GOT3 (cell line): ENCODE data around the gene ABHD5.
A peak's percentile ranks its signal among the peaks of the same experiment; 100 is the strongest.

ENCODE experiments used
- DNase-seq: peaks from one replicate; lab custom pipeline; 2025; ENCODE audit warnings: mixed read lengths; lab: John Stamatoyannopoulos, UW

ABHD5 gene

GRCh38 chr3:43755516-43756200 is 64.9 kb downstream of the ABHD5 start:
- no peak for DNase-seq

GRCh38 chr3:43757666-43758321 is 67.1 kb downstream of the ABHD5 start:
- DNase-seq = no peak

- no peak for DNase-seq
Measured at GRCh38 chr3:43758592-43759225, 68.0 kb downstream of the ABHD5 start.

- DNase-seq = no peak
Measured at GRCh38 chr3:43759297-43759782, 68.6 kb downstream of the ABHD5 start.

- DNase-seq = no peak
Measured at GRCh38 chr3:43759938-43760337, 69.2 kb downstream of the ABHD5 start.

- no peak for DNase-seq
Measured at GRCh38 chr3:43760938-43761337, 70.2 kb downstream of the ABHD5 start.

- DNase-seq = no peak
Measured at GRCh38 chr3:43762451-43762850, 71.7 kb downstream of the ABHD5 start.

- no peak for DNase-seq
Measured at GRCh38 chr3:43764056-43764455, 73.3 kb downstream of the ABHD5 start.

GRCh38 chr3:43764471-43764870 is 73.7 kb downstream of the ABHD5 start:
- DNase-seq = no peak

- DNase-seq = no peak
Measured at GRCh38 chr3:43765521-43765971, 74.8 kb downstream of the ABHD5 start.

GRCh38 chr3:43766672-43767465 is 76.1 kb downstream of the ABHD5 start:
- no peak for DNase-seq

- DNase-seq = peak; percentile 9
Measured at GRCh38 chr3:43768381-43768973, 77.7 kb downstream of the ABHD5 start.

GRCh38 chr3:43769097-43769884 is 78.6 kb downstream of the ABHD5 start:
- DNase-seq = peak; percentile 97

- no peak for DNase-seq
Measured at GRCh38 chr3:43769885-43770425, 79.2 kb downstream of the ABHD5 start.

- DNase-seq = no peak
Measured at GRCh38 chr3:43770426-43771103, 79.8 kb downstream of the ABHD5 start.

GRCh38 chr3:43771610-43772009 is 80.9 kb downstream of the ABHD5 start:
- no peak for DNase-seq

GRCh38 chr3:43773273-43774094 is 82.7 kb downstream of the ABHD5 start:
- DNase-seq = no peak

- no peak for DNase-seq
Measured at GRCh38 chr3:43774799-43775198, 84.1 kb downstream of the ABHD5 start.

GRCh38 chr3:43776101-43776500 is 85.4 kb downstream of the ABHD5 start:
- no peak for DNase-seq
